Stimulated activated CD4-positive, alpha-beta T cell treated with anti-CD3 and anti-CD28 coated beads, Interleukin-1b, Interleukin-23, amount 100 ng/mL, for 4 hours (primary cell): ENCODE measurements around the gene MAGED2.
"Not testable (repeated sequence)": the region's sequence is repeated elsewhere in the genome, so short reads cannot be mapped to it uniquely, and the experiment has no call there.

Experiments
- DNase-seq, 2 donors: peaks; one replicate each; pipeline ENCODE4 v3.0.0-alpha.2; 2020; ENCODE audit warnings: low read depth in 2 of 2

Gene MAGED2

GRCh38 chrX:54818221-54818620, 10.7 kb downstream of the MAGED2 start:
- DNase-seq: no peak

GRCh38 chrX:54819201-54819600, 11.7 kb downstream of the MAGED2 start:
- no peak for DNase-seq

- DNase-seq: no peak
Observed at GRCh38 chrX:54820737-54821136, 13.2 kb downstream of the MAGED2 start.

- DNase-seq: no peak
Observed at GRCh38 chrX:54821310-54821709, 13.8 kb downstream of the MAGED2 start.

- no peak for DNase-seq
Observed at GRCh38 chrX:54824195-54824594, 16.6 kb downstream of the MAGED2 start.

GRCh38 chrX:54824722-54825121, 17.2 kb downstream of the MAGED2 start:
- DNase-seq: no peak

- DNase-seq: no peak
Observed at GRCh38 chrX:54825716-54826438, 18.3 kb downstream of the MAGED2 start.

- DNase-seq: no peak
Observed at GRCh38 chrX:54826598-54826997, 19.1 kb downstream of the MAGED2 start.

GRCh38 chrX:54838583-54838982, 31.0 kb downstream of the MAGED2 start:
- no peak for DNase-seq

GRCh38 chrX:54841184-54841874, 33.8 kb downstream of the MAGED2 start:
- not testable (repeated sequence) for DNase-seq

- DNase-seq: no peak
Observed at GRCh38 chrX:54842607-54843006, 35.1 kb downstream of the MAGED2 start.

GRCh38 chrX:54843050-54843449, 35.5 kb downstream of the MAGED2 start:
- no peak for DNase-seq

- not testable (repeated sequence) for DNase-seq
Observed at GRCh38 chrX:54847700-54848099, 40.2 kb downstream of the MAGED2 start.

- no peak for DNase-seq
Observed at GRCh38 chrX:54865208-54865607, 57.7 kb downstream of the MAGED2 start.
